Activated gamma-delta T cell treated with Interleukin-2 at 50 U/mL for 16 hours (primary cell): ENCODE measurements around the gene UBTD2.
A peak's percentile ranks its signal among the peaks of the same experiment; 100 is the strongest.
"Not testable (repeated sequence)": the region's sequence is repeated elsewhere in the genome, so short reads cannot be mapped to it uniquely, and the experiment has no call there.

Source experiments
- DNase-seq: peaks from one replicate; pipeline ENCODE4 v3.0.0-alpha.2; 2020

The UBTD2 gene

GRCh38 chr5:172283020-172283861 is at the start of gene UBTD2:
Gene UBTD2 (minus strand): TSS chr5:172283764. CDS start chr5:172283665, 99 bp downstream.
- peak; percentile 70 for DNase-seq

GRCh38 chr5:172326901-172327300 is 43.3 kb upstream of the UBTD2 start:
- not testable (repeated sequence) for DNase-seq

GRCh38 chr5:172325452-172325851 is 41.9 kb upstream of the UBTD2 start:
- no peak for DNase-seq

- no peak for DNase-seq
Measured at GRCh38 chr5:172322028-172322965, 38.7 kb upstream of the UBTD2 start.

- DNase-seq, result no peak
Measured at GRCh38 chr5:172321593-172321992, 38.0 kb upstream of the UBTD2 start.

- no peak for DNase-seq
Measured at GRCh38 chr5:172319708-172320441, 36.3 kb upstream of the UBTD2 start.

- no peak for DNase-seq
Measured at GRCh38 chr5:172315587-172316493, 32.3 kb upstream of the UBTD2 start.

GRCh38 chr5:172313915-172314314 is 30.4 kb upstream of the UBTD2 start:
- no peak for DNase-seq

GRCh38 chr5:172312286-172312685 is 28.7 kb upstream of the UBTD2 start:
- no peak for DNase-seq

- DNase-seq, result no peak
Measured at GRCh38 chr5:172311605-172312004, 28.0 kb upstream of the UBTD2 start.

- no peak for DNase-seq
Measured at GRCh38 chr5:172311026-172311425, 27.5 kb upstream of the UBTD2 start.

GRCh38 chr5:172305380-172305779 is 21.8 kb upstream of the UBTD2 start:
- no peak for DNase-seq

GRCh38 chr5:172303572-172304335 is 20.2 kb upstream of the UBTD2 start:
- DNase-seq, result no peak

- DNase-seq, result no peak
Measured at GRCh38 chr5:172303162-172303561, 19.6 kb upstream of the UBTD2 start.

GRCh38 chr5:172302047-172302710 is 18.6 kb upstream of the UBTD2 start:
- no peak for DNase-seq

GRCh38 chr5:172299916-172300439 is 16.4 kb upstream of the UBTD2 start:
- DNase-seq, result no peak

GRCh38 chr5:172294831-172295230 is 11.3 kb upstream of the UBTD2 start:
- no peak for DNase-seq

GRCh38 chr5:172293745-172294342 is 10.3 kb upstream of the UBTD2 start:
- DNase-seq, result no peak

- DNase-seq, result peak; percentile 47
Measured at GRCh38 chr5:172293054-172293744, 9.6 kb upstream of the UBTD2 start.
